Cardiac fibroblast (primary cell): ENCODE data around the gene ANKZF1.

Source experiments
- DNase-seq, 2 donors: peaks; one replicate each; pipeline versions ENCODE4 v3.0.0 to v3.0.0-alpha.2; 2010; ENCODE audit warnings: low read depth in 2 of 2
- H3K4me3 ChIP-seq, 2 donors: replicated peaks in 1 of 2; 1 replicate in 1 of 2; 2 replicates in 1 of 2; pipeline ENCODE4 v1.5.1; 2011; ENCODE audit warnings: low read depth in 2 of 2, low read length in 2 of 2, mild to moderate bottlenecking in 2 of 2, moderate library complexity in 1 of 2
- CTCF ChIP-seq: IDR thresholded peaks from one replicate; pipeline ENCODE4 v1.5.1; 2011; ENCODE audit warnings: low read depth, mild to moderate bottlenecking, low read length, inconsistent platforms

ANKZF1 gene

DNA sequence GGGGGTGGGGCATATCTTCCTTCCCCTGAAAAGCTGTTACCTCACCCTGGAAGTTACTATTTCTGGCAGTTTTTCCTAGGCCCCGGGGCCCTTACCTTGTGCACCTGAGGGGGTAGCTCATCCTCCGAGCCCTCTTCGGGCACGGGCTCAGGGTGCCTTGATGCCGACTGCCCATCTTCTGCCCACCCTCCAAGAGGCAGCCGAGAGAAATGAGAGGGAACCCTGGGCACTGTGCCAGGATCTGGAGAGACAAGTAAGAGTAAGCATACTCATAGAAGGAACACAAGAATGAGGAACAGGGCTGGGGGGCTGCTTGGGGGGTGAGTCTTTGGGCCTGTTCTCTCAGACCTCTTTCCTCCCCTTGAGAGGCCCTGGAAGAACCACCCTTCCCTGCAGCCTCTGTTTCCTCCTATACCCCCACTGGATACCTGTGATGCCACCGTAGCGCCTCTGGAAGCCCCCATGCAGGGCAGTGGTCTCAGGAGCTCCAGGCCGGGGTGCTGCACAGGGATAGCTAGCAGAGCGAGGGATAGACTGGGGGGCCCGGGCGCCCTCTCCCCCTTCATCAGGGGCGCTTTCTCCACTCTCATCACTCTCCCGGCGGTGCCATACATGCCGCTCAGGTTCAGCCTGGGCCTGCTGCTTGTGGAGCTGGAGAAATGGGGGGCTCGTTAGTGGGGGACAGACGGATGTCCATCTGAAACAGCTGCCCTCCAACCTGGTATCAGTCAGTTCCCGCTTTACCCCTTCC, 8.8 kb upstream of the ANKZF1 start:
- DNase-seq = no peak
- H3K4me3 ChIP-seq = no peak overlapping the region
- TF ChIP-seq CTCF = no peak

DNA sequence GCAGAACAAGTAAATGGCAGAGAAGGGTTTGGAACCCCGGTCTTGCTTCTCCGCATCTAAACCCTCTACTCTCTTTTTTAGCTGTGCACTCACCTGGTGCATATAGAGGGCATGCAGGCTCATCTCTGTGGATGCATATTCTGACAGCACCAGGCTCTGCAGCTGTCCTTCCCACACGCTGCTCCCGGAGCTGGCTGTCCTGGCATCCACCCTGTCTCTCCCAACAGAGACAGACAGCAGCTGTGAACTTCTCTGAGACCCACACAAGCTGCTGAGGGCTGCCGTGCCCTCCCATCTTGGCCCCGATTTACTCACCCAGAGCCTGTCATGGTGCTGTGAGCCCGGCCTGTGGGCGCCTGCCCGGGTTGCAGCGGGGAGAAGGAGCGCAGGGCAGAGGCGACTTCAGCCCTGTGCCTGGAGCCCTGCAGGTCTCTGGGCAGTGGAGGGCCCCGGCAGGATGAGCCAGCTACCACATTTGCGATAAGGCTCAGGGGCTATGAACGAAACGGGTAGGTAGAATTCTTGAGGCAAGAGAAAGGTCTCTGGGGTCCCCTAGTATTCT, 7.6 kb upstream of the ANKZF1 start:
- no peak for DNase-seq
- no peak for TF ChIP-seq CTCF
- H3K4me3 ChIP-seq = no peak overlapping the region

GRCh38 chr2:219223831-219224610, 5.6 kb upstream of the ANKZF1 start:
- DNase-seq = no peak
- H3K4me3 ChIP-seq = no peak overlapping the region
- no peak for TF ChIP-seq CTCF

GRCh38 chr2:219225350-219225749, 4.3 kb upstream of the ANKZF1 start:
- DNase-seq = no peak
- no peak overlapping the region for H3K4me3 ChIP-seq
- TF ChIP-seq CTCF = no peak

- peak overlapping the region; percentile 90 to 91 for H3K4me3 ChIP-seq
- no peak for TF ChIP-seq CTCF
- DNase-seq = peak in 1 of 2 donors; percentile 21
Measured at GRCh38 chr2:219228041-219228910, 1.3 kb upstream of the ANKZF1 start.

DNA sequence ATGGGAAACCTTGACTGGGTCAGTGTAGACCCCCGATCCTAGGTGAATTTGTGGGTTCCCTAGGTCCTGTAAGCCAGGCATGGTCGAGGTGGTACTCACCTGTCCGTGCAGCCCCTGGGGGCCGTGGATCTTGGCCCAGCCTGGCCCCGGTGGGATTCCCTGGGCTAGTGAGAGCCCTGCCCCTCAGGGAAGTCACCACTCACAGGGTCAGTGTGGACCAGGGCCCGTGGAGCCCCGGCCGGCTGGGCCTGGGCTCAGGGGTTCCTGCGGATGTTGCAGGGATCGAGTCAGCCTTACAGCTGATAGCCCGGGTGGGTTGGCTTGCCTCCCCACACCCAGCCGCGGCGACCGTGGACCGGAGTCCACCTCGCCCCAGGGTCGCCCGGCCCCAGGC, 698 bp upstream of the ANKZF1 start:
- DNase-seq = no peak
- no peak for TF ChIP-seq CTCF
- peak overlapping the region; percentile 90 to 91 for H3K4me3 ChIP-seq
